GM19468 (cell line): ENCODE measurements around the gene CBY3.
A peak's percentile ranks its signal among the peaks of the same experiment; 100 is the strongest.
"Not testable (repeated sequence)": the region's sequence is repeated elsewhere in the genome, so short reads cannot be mapped to it uniquely, and the experiment has no call there.

Experiments
- ATAC-seq: cut with Tn5 transposase; IDR thresholded peaks from one replicate; pipeline ENCODE4 v1.9.1; 2021; ENCODE audit warnings: mild to moderate bottlenecking, moderate library complexity, moderate number of reproducible peaks; ENCODE audit not compliant: unreplicated experiment; ENCODE audit errors: extremely low read depth

CBY3 gene

DNA sequence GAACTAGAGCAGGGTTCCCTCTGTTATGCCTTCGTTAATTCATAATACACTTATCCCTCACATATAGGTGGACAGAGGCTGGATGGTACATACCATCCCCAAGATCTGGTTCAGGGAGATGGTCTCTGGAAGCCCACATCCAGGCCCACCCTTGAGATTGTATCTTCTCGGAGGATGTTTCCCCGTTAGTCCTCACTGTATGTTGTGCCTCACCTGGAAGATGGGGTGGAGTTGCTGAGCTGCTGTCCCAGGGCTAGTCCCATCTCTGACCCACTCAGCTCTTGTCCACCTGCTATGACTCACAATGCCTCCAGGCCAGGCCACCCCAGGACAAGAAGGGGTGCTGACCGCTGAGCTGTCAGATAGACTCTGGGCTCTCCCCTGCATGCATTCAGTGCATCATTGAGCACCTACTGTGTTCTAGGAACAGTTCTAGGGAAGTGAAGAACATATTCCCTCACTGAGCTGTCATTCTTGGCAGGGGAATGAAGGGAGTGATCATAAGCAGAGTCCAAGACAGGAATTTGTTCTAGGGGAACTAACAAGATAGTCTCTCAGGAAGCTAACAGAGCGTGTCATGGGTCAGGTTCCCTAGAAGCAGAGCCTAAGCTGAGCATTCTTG, at the start of gene CBY3:
CBY3 (minus strand) TSS at position 255 of the 622 bp plus-strand sequence; CDS start at position 139, 116 bp downstream.
- no peak for ATAC-seq

DNA sequence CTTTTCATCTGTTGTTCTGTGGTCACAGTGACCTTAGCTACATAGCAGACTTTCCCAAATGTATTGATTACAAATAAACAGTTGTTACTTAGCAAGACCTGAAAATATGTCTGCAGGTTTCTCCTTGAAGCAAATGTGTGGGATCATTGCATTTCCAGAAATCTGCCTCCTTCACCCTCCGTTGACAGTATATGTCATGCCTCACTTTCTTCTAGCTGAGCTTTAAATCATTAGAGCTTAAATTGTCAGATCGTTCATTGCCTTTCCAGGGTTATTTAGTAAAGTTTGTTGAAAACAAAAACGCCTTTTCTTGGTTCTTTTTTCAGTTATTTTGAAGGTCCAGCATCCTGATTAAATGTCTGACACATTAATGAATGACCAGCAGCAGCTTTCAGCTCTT, 49.5 kb upstream of the CBY3 start:
- ATAC-seq, result no peak

DNA sequence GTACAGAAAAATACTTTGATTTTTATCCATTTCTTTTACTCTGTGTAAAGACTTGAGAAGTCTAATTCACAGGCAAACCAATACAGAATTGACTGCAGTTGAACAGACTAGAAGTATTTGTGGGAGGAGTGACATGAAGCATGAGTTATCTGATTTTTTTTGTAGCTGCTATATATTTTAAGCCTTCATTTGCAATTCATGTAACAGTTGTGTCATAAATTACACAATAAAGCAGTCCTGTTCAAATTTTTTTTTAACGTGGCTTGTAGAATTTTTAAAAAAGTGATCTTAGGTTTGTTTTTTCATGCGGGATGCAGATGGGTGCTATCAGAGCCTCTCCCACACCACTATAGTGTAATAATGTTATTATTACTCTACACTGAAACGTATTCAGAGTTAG, 48.9 kb upstream of the CBY3 start:
- no peak for ATAC-seq

DNA sequence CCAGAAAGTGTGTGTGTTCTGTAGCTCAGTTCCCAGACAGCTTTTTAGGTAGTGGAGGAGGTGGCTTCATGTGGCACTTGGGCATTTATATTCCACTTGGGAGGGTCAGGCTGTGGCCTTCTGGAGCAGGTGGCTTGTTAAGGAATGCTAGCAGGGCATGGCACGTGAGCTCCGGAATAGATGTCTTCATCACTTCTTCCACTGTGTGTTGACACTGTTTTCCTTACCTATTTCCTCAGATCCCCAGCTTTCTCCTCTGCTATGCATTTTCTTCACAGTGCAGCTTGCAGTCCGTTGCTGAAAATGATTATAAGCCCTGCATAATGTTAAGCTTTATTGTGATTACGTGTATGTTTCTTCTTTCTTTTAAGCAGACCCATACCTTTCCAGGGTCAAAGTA, 48.5 kb upstream of the CBY3 start:
- ATAC-seq, result no peak

DNA sequence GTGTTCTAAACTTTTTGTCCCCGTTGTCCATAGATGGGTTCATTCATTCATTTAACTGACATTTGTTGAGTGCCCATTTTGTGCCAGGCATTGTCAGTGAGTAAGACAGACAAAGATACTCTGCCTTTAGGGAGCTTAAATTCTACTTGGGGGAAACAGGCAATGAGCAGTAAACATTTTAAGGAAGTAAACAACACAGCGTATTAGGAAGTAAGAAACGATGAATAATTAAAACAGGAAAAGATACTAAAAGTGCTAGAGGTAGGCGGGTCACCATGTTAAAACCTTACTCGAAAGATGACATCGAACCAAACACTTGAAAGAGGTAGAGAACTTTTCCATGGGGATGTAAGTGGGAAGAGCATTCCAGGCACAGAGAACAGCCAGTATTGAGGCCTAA, 46.3 kb upstream of the CBY3 start:
- ATAC-seq, result no peak

DNA sequence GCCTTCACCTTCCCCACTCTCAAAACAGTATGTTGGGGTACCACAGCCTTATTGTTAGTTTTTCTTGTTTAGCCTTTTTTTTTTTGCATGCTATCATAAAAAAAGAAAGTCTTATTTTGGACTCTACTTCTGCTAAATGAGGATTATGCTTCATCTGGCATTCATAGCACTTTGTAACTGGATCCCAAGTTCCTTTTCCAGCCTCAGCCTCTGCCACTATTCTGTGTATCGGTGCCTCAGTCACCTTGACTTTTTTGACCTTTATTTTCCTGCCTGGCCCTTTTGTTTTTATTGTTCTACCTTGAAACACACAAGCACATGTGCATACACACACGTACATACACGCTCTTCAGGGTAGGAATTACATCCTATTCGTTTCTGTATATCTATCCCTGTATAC, 43.3 kb upstream of the CBY3 start:
- ATAC-seq, result no peak

DNA sequence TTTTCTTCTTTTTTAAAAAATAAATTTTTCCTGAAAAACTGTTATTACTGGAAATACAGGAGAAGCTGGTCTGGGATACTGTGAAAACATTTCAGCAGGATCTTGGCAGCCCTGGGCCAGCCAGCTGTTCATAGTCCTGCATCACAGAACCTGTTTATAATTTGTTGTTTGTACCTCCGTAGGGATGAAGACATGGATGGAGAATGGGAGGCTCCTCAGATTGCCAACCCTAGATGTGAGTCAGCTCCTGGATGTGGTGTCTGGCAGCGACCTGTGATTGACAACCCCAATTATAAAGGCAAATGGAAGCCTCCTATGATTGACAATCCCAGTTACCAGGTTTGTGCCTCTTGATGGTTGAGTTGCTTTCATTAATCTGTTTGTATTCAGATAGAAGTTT, 39.4 kb upstream of the CBY3 start:
- ATAC-seq, result no peak

DNA sequence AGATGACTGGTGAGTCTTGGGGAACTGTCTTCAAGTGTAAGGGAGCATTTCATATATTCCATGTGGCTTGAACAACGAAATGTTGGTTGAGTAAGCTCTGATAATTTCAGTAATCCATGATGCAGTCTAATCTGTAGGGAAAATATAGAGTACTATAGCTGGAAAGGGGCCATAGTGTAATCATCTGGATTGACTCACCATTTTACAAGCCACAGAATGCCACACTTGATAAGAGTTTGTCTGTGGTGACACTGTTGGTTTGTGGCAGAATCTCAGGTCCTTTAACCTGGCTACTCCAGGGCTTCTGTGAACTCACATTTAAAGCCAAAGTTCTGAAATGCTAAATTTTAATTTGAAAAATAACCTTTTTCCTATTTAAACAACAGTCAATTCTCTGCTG, 35.5 kb upstream of the CBY3 start:
- ATAC-seq, result no peak

DNA sequence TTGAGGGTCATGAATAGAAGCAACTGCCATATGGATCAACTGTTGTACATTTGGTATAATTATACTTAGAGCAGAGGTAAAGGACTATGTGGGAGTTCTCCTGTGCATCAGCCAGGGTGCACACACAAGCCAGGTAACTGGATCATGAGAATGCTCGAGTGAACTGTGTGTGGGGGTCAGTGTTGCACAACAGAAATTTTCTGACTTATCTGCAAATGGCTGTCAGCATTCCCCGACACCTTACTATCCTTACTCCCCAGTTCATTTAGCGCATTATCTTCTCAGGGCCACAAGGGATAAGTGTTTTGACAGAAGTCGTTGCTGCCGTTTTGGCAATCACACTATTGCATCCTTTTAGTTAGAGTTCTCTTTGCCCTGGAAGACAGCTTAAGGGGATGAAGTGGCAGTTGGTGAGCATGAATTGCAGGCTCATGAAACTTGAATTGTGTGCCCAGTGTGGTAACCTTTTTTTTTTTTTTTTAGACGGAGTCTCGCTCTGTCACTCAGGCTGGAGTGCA, 19.6 kb upstream of the CBY3 start:
- no peak for ATAC-seq

DNA sequence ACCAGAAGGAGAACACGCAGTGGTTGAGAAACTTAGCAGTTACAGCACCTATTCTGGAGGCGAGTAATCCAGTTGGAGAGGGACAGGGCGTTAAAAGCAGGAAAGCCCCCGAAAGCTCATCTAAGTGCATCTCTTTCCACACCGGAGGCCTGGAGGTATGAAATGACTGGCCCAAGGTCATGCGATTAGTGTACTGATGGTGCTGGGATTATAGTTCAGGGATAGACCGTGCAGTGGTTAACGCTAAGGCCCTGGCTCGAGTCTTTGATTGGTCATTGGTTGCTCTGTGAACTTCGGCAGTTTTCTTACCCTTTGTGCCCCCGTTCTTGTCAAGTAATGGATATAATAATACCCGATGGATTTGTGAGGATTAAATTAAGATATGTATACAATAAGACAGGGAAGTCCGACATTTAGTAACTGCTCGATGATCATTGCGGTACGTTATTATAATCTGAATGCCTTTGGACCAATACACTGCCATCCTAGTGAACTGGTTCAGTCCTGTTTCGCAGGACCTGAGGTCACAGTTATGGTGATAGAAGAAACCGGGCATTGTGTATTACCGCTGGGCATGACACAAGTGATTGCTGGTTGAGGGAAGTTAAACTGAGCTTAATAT, 18.9 kb upstream of the CBY3 start:
- no peak for ATAC-seq

DNA sequence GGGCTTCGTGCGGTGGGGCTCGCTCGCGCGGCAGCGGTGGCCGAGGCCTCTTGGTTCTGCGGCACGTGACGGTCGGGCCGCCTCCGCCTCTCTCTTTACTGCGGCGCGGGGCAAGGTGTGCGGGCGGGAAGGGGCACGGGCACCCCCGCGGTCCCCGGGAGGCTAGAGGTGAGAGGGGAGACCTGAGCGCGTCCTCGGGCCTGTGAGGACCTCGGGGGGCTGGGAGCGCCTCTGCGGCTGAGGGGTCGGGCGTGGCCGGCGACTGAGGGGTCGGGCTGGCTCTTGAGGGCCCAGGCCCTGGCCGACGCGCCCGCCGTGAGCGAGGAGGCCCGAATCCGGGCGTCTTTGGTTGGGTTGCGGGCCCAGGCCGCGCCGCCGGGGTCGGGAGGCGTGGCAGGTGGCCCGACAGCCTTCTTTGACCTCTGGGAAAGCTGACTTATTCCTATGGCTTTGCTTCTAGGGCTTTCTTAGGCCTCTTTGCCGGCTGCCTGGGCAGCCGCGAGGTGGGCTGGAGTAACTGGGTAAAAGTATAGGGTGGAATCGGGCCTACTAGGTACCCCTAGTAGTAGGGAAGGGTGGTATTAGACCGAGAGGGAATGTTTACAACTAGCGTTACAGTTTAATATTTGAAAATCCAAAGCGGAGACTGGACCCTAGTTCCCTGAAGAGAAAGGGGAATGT, 18.2 kb upstream of the CBY3 start, which contains the start of gene CANX:
CANX (plus strand) TSS at position 33 of the 681 bp plus-strand sequence. CDS start 6,715 bp downstream, outside the sequence.
- ATAC-seq, result no peak

DNA sequence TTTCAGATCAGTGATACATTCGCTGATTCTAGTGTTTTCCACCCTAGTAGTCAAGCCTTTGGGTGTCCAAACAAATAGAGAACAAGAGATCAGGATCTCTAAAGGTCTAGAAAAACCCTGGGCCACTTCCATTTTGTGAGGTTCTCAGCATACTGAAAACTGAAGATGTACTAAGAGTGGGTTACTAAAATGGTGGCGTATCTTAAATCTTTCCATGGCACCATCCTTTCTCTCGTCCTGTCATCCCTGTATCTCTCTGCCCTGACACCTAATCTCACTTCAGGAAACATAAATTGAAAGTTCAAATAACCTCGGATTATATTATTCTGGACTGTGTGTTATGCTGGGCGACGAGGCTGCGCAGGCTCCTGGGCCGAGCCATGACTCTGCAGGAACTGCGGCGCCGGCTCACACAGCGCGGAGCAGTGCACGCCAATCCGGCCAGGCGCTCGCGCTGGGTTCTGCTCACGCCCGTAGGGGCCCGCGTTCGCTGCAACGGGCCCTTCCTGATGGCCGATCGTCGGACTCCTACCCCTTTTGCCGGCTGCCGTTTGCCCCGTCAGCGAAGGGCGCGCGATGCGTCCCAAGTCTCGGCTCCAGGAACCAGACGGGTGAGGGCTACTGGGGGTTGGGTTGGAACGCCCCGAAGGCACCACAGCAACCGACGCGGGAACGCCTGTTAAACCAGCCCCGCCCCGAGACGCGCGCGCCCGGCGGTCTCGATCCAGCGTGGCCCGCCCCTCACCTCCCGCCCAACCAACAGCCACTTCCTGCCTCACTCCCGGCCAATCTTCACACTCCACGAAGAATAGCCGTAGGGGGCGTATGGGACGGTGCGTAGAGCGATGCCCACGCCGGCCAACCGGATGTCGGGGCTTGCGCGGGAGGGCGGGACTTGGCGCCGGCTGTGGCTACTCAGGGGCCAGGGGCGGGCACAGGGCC, 17.4 kb upstream of the CBY3 start:
- ATAC-seq, result peak; percentile 88

DNA sequence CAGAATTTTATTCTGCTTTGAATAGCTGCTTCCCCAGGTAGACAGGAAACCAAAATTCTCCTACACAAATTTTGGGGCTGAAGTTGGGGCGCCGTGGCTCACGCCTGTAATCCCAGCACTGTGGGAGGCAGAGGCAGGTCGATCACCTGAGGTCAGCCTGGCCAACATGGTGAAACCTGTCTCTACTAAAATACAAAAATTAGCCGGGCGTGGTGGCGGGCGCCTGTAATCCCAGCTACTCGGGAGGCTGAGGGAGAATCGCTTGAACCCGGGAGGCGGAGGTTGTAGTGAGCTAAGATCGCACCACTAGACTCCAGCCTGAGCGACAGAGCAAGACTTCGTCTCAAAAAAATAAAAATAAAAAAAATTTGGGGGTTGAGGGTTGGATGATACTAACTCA, 16.7 kb upstream of the CBY3 start:
- not testable (repeated sequence) for ATAC-seq

DNA sequence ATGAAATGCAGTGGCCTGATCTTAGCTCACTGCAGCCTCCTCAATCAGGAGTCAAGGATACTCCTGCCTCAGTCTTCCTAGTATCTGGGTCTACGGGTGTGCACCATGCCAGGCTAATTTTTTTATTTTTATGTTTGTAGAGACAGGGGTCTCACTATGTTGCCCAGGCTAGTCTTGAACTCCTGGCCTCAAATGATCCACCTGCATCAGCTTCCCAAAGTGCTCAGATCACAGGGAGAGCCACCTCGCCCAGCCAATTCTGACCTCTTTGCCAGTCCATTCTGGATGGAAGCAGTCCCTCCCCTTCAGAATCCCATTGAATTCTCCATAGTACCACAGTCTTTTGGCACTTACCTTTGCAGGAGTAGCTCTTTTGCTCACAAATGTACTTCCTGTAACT, 16.3 kb upstream of the CBY3 start:
- no peak for ATAC-seq

DNA sequence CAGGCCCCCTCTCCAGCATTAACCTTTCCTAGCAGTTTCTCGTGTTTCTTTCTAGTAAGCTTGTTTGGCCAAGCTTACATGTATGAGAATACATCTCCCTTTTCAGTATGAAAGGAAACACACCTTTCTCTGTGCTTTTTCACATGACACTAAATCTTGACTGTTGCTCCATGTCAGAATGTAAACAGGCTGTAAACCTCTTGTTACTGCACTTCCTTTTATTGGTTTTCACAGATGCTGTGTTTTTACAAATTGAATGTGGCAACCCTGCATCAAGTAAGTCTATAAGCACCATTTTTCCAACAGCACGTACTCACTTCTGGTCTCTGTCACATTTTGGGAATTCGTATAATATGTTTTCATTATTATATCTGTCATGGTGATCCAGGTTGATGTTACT, 15.8 kb upstream of the CBY3 start:
- no peak for ATAC-seq

DNA sequence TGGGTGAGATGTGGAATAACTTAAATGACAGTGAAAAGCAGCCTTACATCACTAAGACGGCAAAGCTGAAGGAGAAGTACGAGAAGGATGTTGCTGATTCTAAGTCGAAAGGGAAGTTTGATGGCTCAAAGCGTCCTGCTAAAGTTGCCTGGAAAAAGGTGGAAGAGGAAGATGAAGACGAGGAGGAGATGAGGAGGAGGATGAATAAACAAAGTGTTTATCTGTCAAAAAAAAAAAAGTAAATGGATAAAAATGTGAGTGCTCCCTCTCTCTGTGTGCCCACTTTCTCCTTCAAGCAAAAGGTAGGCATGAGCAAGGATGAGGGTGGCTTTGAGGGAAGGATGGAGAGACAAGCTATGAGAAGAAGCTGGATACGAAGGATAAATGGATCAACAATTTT, 13.7 kb upstream of the CBY3 start:
- no peak for ATAC-seq

DNA sequence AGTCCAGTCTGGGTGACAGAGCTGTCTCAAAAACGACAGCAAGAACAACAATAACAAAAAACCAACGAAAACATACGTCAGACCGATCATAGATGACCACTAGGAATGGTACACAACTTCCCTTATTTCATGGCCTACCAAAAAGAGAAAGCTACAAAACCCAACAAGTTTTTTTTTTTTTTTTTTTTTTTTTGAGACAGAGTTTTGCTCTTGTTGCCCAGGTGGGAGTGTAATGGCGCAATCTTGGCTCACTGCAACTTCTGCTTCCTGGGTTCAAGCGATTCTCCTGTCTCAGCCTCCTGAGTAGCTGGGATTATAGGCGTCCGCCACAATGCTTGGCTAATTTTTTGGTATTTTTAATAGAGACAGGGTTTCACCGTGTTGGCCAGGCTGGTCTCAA, 8.4 kb upstream of the CBY3 start:
- ATAC-seq, result not testable (repeated sequence)

DNA sequence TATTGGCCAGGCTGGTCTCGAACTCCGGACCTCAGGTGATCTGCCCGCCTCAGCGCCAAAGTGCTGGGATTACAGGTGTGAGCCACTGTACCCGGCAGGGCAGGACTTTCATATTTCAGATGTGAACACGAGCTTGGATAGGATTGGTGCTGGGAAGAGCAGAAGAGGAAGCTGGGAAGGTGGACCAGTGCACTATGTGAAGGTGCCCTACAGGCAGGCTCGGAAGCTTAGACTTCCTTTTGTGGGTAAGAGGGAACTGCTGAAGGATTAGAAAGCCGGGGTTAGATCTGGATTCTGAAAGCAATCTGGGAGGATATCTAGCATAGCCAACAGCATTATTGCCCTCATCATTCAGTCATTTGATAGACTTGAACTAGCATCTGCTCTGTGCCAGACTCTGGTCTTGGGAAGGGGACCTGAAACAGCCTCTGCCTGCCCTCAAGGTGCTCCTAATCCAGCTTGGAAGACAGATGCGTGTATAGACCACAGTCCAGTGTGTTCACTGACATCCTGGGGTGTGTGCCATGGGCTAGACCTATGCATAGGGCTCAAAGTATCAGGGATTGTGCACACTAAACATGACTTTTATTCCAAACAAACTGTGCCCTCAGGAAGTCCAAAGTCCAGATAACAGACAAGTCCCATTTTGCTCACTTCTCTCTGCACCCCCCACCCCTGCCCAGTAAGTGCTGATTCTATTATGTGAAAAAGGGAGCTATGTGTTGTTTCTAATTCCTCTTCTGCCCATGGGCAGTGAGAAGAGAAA, 637 bp downstream of the CBY3 start:
- no peak for ATAC-seq

DNA sequence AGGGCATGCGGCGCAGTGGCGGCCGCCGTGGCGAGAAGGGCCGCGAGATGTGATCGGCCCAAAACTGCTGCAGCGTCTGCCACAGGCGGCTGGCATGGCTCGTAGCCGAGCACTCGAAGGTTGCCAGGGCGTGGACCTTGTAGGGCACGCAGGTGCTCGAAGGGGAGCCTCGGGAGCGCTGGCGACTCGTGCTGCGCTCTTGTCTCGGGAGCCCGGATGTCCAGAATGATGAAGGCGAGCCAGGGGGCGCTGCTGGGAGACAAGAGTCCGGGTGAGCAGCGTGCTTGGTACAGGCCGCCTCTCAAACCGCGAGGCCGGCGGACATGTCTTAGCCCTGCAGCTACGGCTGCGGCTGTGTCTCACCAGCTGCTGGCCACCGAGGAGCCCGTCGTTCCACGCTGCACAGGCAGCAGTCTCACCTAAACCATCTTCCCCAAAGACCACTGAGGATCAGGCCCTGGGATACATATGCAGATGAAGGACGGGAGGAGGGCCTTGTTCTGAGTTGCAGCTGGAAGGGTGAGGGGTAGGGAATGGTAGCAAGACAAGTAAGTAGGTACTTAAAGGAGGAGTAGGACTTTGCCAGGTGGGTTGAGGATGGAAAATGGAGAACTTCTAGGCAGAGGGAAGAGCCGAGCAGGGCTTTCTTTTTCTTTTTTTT, 1.7 kb downstream of the CBY3 start:
- peak; percentile 4 for ATAC-seq
